Neural crest cell (in vitro differentiated cells): ENCODE measurements around the gene SBF2. TPM values are rescaled to one million over a fixed set of nuclear protein-coding genes. Genes with fewer than 3 reads are reported as not detected.
"Not testable (repeated sequence)": the region's sequence is repeated elsewhere in the genome, so short reads cannot be mapped to it uniquely, and the experiment has no call there.

Experiments used
- DNase-seq: peaks from one replicate; pipeline ENCODE4 v3.0.0; 2021; ENCODE audit warnings: low read depth, mixed read lengths, low spot score
- H3K27ac Mint-ChIP-seq: one replicate; pipeline ENCODE4 v1.8.0; 2021; ENCODE audit warnings: mild to moderate bottlenecking, mixed read lengths; ENCODE audit not compliant: unreplicated experiment
- H3K27me3 Mint-ChIP-seq: 2 replicates; pipeline ENCODE4 v1.8.0; 2021; ENCODE audit warnings: low read depth, mild to moderate bottlenecking, mixed read lengths
- H3K36me3 Mint-ChIP-seq: 2 replicates; pipeline ENCODE4 v1.8.0; 2021; ENCODE audit warnings: low read depth, mild to moderate bottlenecking, mixed read lengths
- H3K4me1 Mint-ChIP-seq: 2 replicates; pipeline ENCODE4 v1.8.0; 2021; ENCODE audit warnings: mixed read lengths
- H3K4me3 Mint-ChIP-seq: one replicate; pipeline ENCODE4 v1.8.0; 2021; ENCODE audit warnings: mild to moderate bottlenecking, mixed read lengths
- H3K9me3 Mint-ChIP-seq: 2 replicates; pipeline ENCODE4 v1.8.0; 2021; ENCODE audit warnings: mixed read lengths
- CTCF ChIP-seq: fragments of 200-600 bp; sonication (generic); conservative IDR thresholded peaks from 2 replicates; pipeline ENCODE4 v1.5.0; 2021; ENCODE audit warnings: antibody characterized with exemption, mild to moderate bottlenecking
- total RNA-seq: library from RNA; stranded (reverse); gene quantifications from 2 replicates; pipeline ENCODE4 v1.2.1, GENCODE V29; 2021

The SBF2 gene
- total RNA-seq, 1 donor from 2014 or later, result 30.2 TPM

- Mint-ChIP-seq H3K4me1 (no peaks in the 10 kb centered on the region), H3K27ac (no peak overlapping the region), H3K36me3 (peaks cover 13% of the 10 kb centered on the region), H3K27me3 (no peaks in the 10 kb centered on the region), H3K4me3 (no peak overlapping the region), H3K9me3 (peaks cover 6% of the 10 kb centered on the region)
- no peak for DNase-seq
- no peak for TF ChIP-seq CTCF
Observed at GRCh38 chr11:10144954-10145353, 149.1 kb downstream of the SBF2 start.

GRCh38 chr11:10139656-10140055 is 154.4 kb downstream of the SBF2 start:
- H3K27me3 Mint-ChIP-seq, result no peaks in the 10 kb centered on the region
- H3K36me3 Mint-ChIP-seq, result peaks cover 20% of the 10 kb centered on the region
- no peak for TF ChIP-seq CTCF
- H3K4me1 Mint-ChIP-seq, result no peaks in the 10 kb centered on the region
- H3K27ac Mint-ChIP-seq, result no peak overlapping the region
- H3K9me3 Mint-ChIP-seq, result peaks cover 15% of the 10 kb centered on the region
- no peak overlapping the region for H3K4me3 Mint-ChIP-seq
- DNase-seq, result no peak

GRCh38 chr11:10139143-10139542 is 154.9 kb downstream of the SBF2 start:
- H3K4me1 Mint-ChIP-seq, result no peaks in the 10 kb centered on the region

GRCh38 chr11:10134975-10135481 is 159.0 kb downstream of the SBF2 start:
- Mint-ChIP-seq H3K27ac (no peak overlapping the region), H3K4me3 (no peak overlapping the region), H3K4me1 (no peaks in the 10 kb centered on the region), H3K36me3 (peaks cover 34% of the 10 kb centered on the region), H3K9me3 (peaks cover 18% of the 10 kb centered on the region), H3K27me3 (no peaks in the 10 kb centered on the region)
- TF ChIP-seq CTCF, result no peak
- DNase-seq, result no peak

More at GRCh38 chr11:10139143-10139542, 154.9 kb downstream of the SBF2 start:
- no peak for DNase-seq
- no peak for TF ChIP-seq CTCF
- Mint-ChIP-seq H3K36me3 (peaks cover 22% of the 10 kb centered on the region), H3K9me3 (peaks cover 15% of the 10 kb centered on the region), H3K27me3 (no peaks in the 10 kb centered on the region), H3K27ac (no peak overlapping the region), H3K4me3 (no peak overlapping the region)

- Mint-ChIP-seq H3K9me3 (peaks cover 18% of the 10 kb centered on the region), H3K36me3 (peaks cover 34% of the 10 kb centered on the region)
- not testable (repeated sequence) for H3K4me3 Mint-ChIP-seq, H3K4me1 Mint-ChIP-seq, H3K27me3 Mint-ChIP-seq, H3K27ac Mint-ChIP-seq, DNase-seq
Observed at GRCh38 chr11:10134226-10134625, 159.8 kb downstream of the SBF2 start.

GRCh38 chr11:10133251-10133650 is 160.8 kb downstream of the SBF2 start:
- not testable (repeated sequence) for H3K4me1 Mint-ChIP-seq, DNase-seq
- H3K9me3 Mint-ChIP-seq, result peaks cover 15% of the 10 kb centered on the region

More at GRCh38 chr11:10133251-10133650, 160.8 kb downstream of the SBF2 start:
- H3K36me3 Mint-ChIP-seq, result peaks cover 31% of the 10 kb centered on the region
- H3K4me3 Mint-ChIP-seq, H3K27ac Mint-ChIP-seq, H3K27me3 Mint-ChIP-seq: not testable (repeated sequence)
